GM19193 (cell line): ENCODE results near the gene GABRQ.

ENCODE experiments used
- POLR2A ChIP-seq: IDR thresholded peaks from 4 replicates; pipeline ENCODE4 v1.6.1; 2011; ENCODE audit not compliant: insufficient read depth, insufficient read length; ENCODE audit errors: extremely low read depth

GABRQ gene

DNA sequence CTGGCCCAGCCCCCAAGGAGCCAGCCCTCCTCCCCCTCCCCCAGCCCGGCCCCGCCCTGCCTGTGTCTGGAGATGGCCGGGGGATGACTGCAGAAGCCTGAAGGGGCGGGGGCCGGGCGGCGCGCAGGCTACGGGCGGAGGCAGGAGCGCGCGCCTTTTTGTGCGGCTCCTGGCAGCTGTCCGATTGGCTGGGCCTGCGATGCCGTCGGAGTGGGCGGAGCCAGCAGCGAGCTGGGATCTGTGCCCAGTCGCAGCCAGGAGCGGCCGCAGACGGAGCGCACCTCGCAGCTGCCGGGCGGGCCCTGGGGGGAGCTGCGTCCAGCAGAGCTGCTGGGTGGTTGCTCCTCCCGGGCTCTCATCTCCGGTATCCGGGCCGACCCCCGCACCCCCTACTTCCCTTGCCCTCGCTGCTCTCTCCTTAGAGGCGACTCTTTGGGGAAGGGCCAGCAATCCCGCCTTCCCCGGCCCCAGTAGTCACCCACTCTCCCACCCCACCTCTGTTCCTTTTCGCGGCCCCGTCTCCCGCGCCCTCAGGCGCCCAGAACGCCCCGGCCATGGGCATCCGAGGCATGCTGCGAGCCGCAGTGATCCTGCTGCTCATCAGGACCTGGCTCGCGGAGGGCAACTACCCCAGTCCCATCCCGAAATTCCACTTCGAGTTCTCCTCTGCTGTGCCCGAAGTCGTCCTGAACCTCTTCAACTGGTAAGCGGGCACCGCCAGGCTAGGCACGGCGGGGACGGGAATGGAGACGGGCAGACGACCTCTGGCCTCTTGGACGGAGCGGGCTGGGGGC is at the start of gene GABRQ:
Gene GABRQ, plus strand, starts transcription at position 247 of the 794 bp plus-strand sequence. Its CDS starts 308 bp downstream, at position 555.
- TF ChIP-seq POLR2A = no peak

DNA sequence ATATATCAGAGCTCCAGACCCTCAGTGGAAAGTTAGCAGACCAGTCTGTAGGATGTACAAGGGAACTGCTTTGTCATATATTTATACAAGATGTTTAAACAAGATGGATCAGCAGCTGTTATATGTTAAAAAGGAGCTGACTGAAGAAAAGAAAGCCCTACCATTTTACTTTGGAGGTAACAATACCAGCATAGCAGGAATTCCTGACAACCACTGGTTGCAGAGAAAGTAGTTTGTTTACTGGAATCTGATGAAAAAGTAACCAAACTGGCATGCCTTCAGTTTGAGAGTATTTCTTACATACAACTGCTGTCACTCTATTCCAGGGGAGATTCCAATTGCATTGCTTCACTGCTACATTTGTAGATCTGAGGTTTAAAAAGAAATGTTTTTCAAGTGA is 49.5 kb upstream of the GABRQ start:
- TF ChIP-seq POLR2A = no peak

GRCh38 chrX:152600853-152601633 is 36.7 kb upstream of the GABRQ start:
- no peak for TF ChIP-seq POLR2A

DNA sequence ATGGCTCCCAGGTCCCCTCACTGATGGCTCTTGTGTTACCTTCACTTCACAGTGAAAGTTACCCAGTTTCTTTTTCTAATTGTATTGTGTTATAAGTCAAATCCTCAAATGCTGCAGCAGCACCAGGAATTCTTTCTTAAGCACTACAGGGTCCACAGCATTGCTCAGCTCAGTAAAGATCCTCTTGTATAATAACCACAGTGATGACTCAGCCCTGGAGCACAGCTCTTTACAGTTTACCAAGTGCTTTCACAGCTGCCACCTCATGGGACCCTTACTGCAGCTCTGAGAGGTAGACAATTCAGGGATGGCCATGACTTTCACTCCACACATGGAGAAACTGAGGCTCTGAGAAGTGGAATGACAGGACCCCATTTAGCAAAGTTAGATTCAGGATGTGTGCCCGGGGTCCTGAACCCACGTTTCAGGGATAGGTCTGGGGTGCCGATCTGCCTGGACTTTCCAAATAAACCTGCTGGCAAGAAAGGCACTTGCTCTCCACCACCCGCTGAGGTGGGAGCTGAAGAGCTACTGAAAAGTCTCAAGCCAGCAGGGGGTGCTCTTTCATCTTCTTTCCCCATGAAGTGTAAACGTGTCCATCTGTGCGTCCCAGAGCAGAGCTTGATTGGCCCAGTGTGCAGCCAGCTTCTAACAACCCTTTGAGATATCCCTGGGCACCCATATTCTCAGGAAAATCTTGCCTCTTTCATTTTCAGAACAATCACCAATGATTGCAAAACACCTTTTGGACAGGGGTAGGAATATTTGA is 35.7 kb upstream of the GABRQ start:
- TF ChIP-seq POLR2A = no peak

DNA sequence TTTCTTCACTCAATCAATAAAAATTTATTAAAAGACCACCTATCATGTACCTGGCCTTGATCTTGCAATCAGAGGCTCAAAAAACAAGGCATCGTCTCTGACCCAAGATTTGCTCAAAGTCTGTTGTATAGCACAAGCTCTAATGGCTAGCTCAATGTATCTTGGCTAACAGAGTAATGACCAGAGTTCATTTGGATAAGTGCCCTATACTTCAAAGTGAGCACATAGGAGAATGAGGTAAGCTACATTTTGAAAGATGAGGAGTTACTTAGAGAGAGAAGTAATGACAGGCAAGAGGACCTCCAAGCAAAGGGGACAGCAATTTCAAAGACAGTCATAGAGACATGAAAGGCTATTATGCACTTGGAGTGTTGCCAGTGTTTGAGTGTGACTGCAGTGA is 22.9 kb upstream of the GABRQ start:
- TF ChIP-seq POLR2A = no peak

- TF ChIP-seq POLR2A = no peak
These were observed 17.8 kb upstream of the GABRQ start for GRCh38 chrX:152619897-152620296.

GRCh38 chrX:152632445-152633097 is 5.1 kb upstream of the GABRQ start:
- TF ChIP-seq POLR2A = no peak

DNA sequence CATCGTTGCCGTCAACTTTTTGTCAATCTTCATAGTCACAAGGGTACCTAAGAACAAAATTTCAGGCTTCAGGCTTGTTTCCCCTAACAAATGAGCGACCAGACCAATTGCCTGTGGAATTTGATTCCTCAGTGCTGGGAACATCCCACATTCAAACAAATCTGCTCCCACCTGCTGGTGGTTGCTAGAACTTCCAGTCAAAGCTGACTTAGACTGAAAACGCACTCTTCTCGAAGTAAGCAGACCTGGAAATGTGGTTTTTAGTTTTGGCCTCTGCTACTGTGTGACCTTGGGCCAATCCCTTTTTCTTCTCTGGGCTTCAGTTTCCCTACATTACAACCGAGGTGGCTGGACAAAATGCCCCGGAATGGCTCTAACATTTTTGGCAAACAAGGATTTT is 1.8 kb upstream of the GABRQ start:
- no peak for TF ChIP-seq POLR2A

- TF ChIP-seq POLR2A = no peak
These were observed 779 bp downstream of the GABRQ start for GRCh38 chrX:152638443-152638904.

DNA sequence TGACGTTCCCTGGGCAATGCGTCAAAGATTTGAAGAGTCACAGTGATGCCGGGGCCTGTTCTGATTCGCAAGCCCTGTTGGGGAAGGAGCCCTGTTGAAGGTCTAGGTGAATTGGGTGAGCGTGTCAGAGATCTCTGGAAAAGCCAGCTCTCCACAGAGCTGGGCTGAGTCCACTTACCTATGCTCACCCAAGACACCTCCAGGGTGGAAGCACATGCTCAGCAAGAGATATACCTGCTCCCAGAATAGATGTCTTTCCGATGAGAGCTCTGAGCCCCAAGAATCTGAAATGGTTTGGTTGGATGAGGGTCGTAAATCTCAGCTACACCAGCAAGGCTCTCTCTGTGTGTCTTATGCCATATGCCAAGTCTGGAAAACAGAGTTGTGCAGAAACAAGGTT is 1.7 kb downstream of the GABRQ start:
- TF ChIP-seq POLR2A = no peak

GRCh38 chrX:152640034-152640818 is 2.5 kb downstream of the GABRQ start:
- TF ChIP-seq POLR2A = no peak

- no peak for TF ChIP-seq POLR2A
These were observed 3.7 kb downstream of the GABRQ start for GRCh38 chrX:152641256-152641875.

DNA sequence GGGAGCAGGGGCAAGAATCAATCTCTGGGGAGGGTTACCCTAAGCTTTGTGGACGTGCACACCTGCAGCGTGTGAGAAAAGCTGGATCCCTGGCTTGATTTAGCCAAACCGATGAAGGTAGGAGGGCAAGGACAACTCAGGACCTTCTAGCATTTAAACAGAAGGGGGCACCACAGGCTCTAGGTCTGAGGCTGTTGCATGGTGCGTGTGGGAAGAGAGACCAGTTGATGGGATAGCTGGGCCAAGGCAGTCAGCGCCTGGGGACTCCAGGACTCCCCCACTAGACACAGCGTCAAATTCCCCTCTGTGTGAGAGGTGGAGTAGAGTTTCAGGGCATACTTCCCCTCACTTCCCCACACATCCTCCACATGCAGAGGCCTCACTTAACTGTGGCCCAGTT is 4.3 kb downstream of the GABRQ start:
- TF ChIP-seq POLR2A = no peak
